NCI-H82 treated with DMSO at 0.1 percent for 48 hours (cell line): Measurements from ENCODE around the gene ACVR1B.
A peak's percentile ranks its signal among the peaks of the same experiment; 100 is the strongest.

Experiments
- DNase-seq: peaks from one replicate; lab custom pipeline; 2025; ENCODE audit not compliant: unreplicated experiment; lab: John Stamatoyannopoulos, UW

ACVR1B gene

GRCh38 chr12:51942501-51943000, 8.9 kb upstream of the ACVR1B start:
- no peak for DNase-seq

- DNase-seq, result no peak
These were observed 8.2 kb upstream of the ACVR1B start for GRCh38 chr12:51943346-51943745.

GRCh38 chr12:51944608-51945233, 6.8 kb upstream of the ACVR1B start:
- DNase-seq, result no peak

GRCh38 chr12:51947246-51947996, 4.1 kb upstream of the ACVR1B start:
- no peak for DNase-seq

- DNase-seq, result no peak
These were observed 3.4 kb upstream of the ACVR1B start for GRCh38 chr12:51948066-51948465.

GRCh38 chr12:51949342-51950030, 2.0 kb upstream of the ACVR1B start:
- DNase-seq, result peak; percentile 82

- DNase-seq, result no peak
These were observed 759 bp upstream of the ACVR1B start for GRCh38 chr12:51950682-51951198.

- DNase-seq, result no peak
These were observed 584 bp downstream of the ACVR1B start for GRCh38 chr12:51951843-51952722.

GRCh38 chr12:51953089-51953488, 1.6 kb downstream of the ACVR1B start:
- DNase-seq, result peak; percentile 24

GRCh38 chr12:51953864-51954263, 2.4 kb downstream of the ACVR1B start:
- DNase-seq, result no peak

- no peak for DNase-seq
These were observed 3.3 kb downstream of the ACVR1B start for GRCh38 chr12:51954561-51955361.

- DNase-seq, result no peak
These were observed 4.2 kb downstream of the ACVR1B start for GRCh38 chr12:51955702-51956101.

- no peak for DNase-seq
These were observed 7.0 kb downstream of the ACVR1B start for GRCh38 chr12:51958542-51958941.

GRCh38 chr12:51959211-51959610, 7.7 kb downstream of the ACVR1B start:
- no peak for DNase-seq

- DNase-seq, result no peak
These were observed 8.4 kb downstream of the ACVR1B start for GRCh38 chr12:51959921-51960320.

GRCh38 chr12:51960488-51960887, 9.0 kb downstream of the ACVR1B start:
- DNase-seq, result no peak

GRCh38 chr12:51960890-51961289, 9.4 kb downstream of the ACVR1B start:
- DNase-seq, result no peak

GRCh38 chr12:51961834-51962233, 10.3 kb downstream of the ACVR1B start:
- no peak for DNase-seq

- no peak for DNase-seq
These were observed 11.2 kb downstream of the ACVR1B start for GRCh38 chr12:51962737-51963136.

GRCh38 chr12:51963477-51963876, 12.0 kb downstream of the ACVR1B start:
- no peak for DNase-seq
